Liver (tissue), 9 donors: ENCODE results near the gene BIRC6. TPM values are rescaled to one million over a fixed set of nuclear protein-coding genes. Genes with fewer than 3 reads are reported as not detected.

Experiments
- DNase-seq: peaks from one replicate; pipeline ENCODE4 v3.0.0-alpha.2; 2017; ENCODE audit warnings: low spot score
- H3K27ac ChIP-seq, 2 donors: one replicate each; pipeline ENCODE4 v1.7.0; 2013; ENCODE audit warnings: inconsistent platforms in 2 of 2, low read length in 2 of 2, control low read depth in 1 of 2, low read depth in 1 of 2, mild to moderate bottlenecking in 1 of 2
- H3K27me3 ChIP-seq, 4 donors: one replicate each; pipeline versions ENCODE4 v1.6.1 to v1.7.0; 2013; ENCODE audit warnings: low read length in 3 of 4, inconsistent platforms in 1 of 4, mild to moderate bottlenecking in 1 of 4, moderate library complexity in 1 of 4; ENCODE audit not compliant: control insufficient read depth in 4 of 4, insufficient read depth in 4 of 4
- H3K36me3 ChIP-seq, 4 donors: one replicate each; pipeline versions ENCODE4 v1.6.1 to v1.7.0; 2013; ENCODE audit warnings: low read length in 3 of 4, mild to moderate bottlenecking in 3 of 4, low read depth in 1 of 4, moderate library complexity in 1 of 4; ENCODE audit not compliant: control insufficient read depth in 4 of 4, insufficient read depth in 3 of 4
- H3K4me1 ChIP-seq, 4 donors: one replicate each; pipeline versions ENCODE4 v1.6.1 to v1.7.0; 2013; ENCODE audit warnings: low read length in 3 of 4, mild to moderate bottlenecking in 3 of 4, moderate library complexity in 1 of 4; ENCODE audit not compliant: control insufficient read depth in 4 of 4, insufficient read depth in 4 of 4
- H3K4me3 ChIP-seq, 3 donors: one replicate each; pipeline versions ENCODE4 v1.6.1 to v1.7.0; 2013; ENCODE audit warnings: low read length in 3 of 3, control low read depth in 1 of 3, low read depth in 1 of 3, mild to moderate bottlenecking in 1 of 3
- H3K9ac ChIP-seq, 2 donors: one replicate each; pipeline ENCODE4 v1.7.0; 2013; ENCODE audit warnings: low read length in 2 of 2, mild to moderate bottlenecking in 2 of 2, moderate library complexity in 2 of 2, control low read depth in 1 of 2, low read depth in 1 of 2
- H3K9me3 ChIP-seq, 4 donors: one replicate each; pipeline versions ENCODE4 v1.6.1 to v1.7.0; 2013; ENCODE audit warnings: low read length in 3 of 4; ENCODE audit not compliant: control insufficient read depth in 4 of 4
- ATF3 ChIP-seq: IDR thresholded peaks from 2 replicates; pipeline ENCODE4 v1.6.1; 2016; ENCODE audit warnings: antibody characterized with exemption
- CTCF ChIP-seq: fragments of 150-350 bp; IDR thresholded peaks from 2 replicates; pipeline ENCODE4 v1.5.1; 2017; ENCODE audit warnings: improper control_type of control experiment, low read depth, low read length; ENCODE audit not compliant: missing input control
- FOXA1 ChIP-seq: IDR thresholded peaks from 2 replicates; pipeline ENCODE4 v1.6.1; 2016; ENCODE audit warnings: antibody characterized with exemption
- FOXA2 ChIP-seq: IDR thresholded peaks from 2 replicates; pipeline ENCODE4 v1.6.1; 2016; ENCODE audit warnings: antibody characterized with exemption
- GABPA ChIP-seq, 2 donors: IDR thresholded peaks in 1 of 2; conservative IDR thresholded peaks in 1 of 2; 2 replicates each; pipeline ENCODE4 v1.6.1; 2016; ENCODE audit warnings: antibody characterized with exemption in 2 of 2, mild to moderate bottlenecking in 1 of 2, moderate library complexity in 1 of 2
- HNF4A ChIP-seq, 2 donors: conservative IDR thresholded peaks; 2 replicates each; pipeline ENCODE4 v1.6.1; 2016; ENCODE audit warnings: antibody characterized with exemption in 2 of 2, mild to moderate bottlenecking in 2 of 2
- HNF4G ChIP-seq: IDR thresholded peaks from 2 replicates; pipeline ENCODE4 v1.6.1; 2016; ENCODE audit warnings: antibody characterized with exemption
- JUND ChIP-seq, 2 donors: IDR thresholded peaks; 2 replicates each; pipeline ENCODE4 v1.6.1; 2016; ENCODE audit warnings: antibody characterized with exemption in 2 of 2
- MAX ChIP-seq: IDR thresholded peaks from 2 replicates; pipeline ENCODE4 v1.6.1; 2016; ENCODE audit warnings: antibody characterized with exemption
- NR2F2 ChIP-seq: IDR thresholded peaks from 2 replicates; pipeline ENCODE4 v1.6.1; 2016; ENCODE audit warnings: antibody characterized with exemption
- RAD21 ChIP-seq, 2 donors: IDR thresholded peaks; 2 replicates each; pipeline ENCODE4 v1.6.1; 2016; ENCODE audit warnings: antibody characterized with exemption in 2 of 2, mild to moderate bottlenecking in 2 of 2
- REST ChIP-seq: IDR thresholded peaks from 2 replicates; pipeline ENCODE4 v1.6.1; 2016; ENCODE audit warnings: antibody characterized with exemption, mild to moderate bottlenecking
- RXRA ChIP-seq, 2 donors: IDR thresholded peaks; 2 replicates each; pipeline ENCODE4 v1.6.1; 2017 to 2018; ENCODE audit warnings: antibody characterized with exemption in 2 of 2, mild to moderate bottlenecking in 1 of 2
- TAF1 ChIP-seq: conservative IDR thresholded peaks from 2 replicates; pipeline ENCODE4 v1.6.1; 2016; ENCODE audit warnings: antibody characterized with exemption, mild to moderate bottlenecking
- ZBTB33 ChIP-seq: IDR thresholded peaks from 2 replicates; pipeline ENCODE4 v1.6.1; 2016; ENCODE audit warnings: antibody characterized with exemption
- WGBS: extraction: QIAGEN DNeasy Blood & Tissue Kit; methylation state at CpG from one replicate; pipeline ENCODE4 v1.1.7; 2013; 5-methylcytosine and 5-hydroxymethylcytosine counted together
- polyA plus RNA-seq, 2 donors: library from polyadenylated mRNA; stranded (reverse) in 1 of 2; unstranded in 1 of 2; fragments of 200-250 nt in 1 of 2; fragments of >200 nt in 1 of 2; fragmentation: Nextera tagmentation in 1 of 2; extraction: Ambion mirVana in 1 of 2; gene quantifications; one replicate each; pipeline versions ENCODE4 v1.2.1 to v1.2.3, GENCODE V29; 2013 to 2015
- total RNA-seq, 2 donors: library from RNA; depleted of rRNA; stranded (reverse); fragments of >200 nt; gene quantifications; one replicate each; pipeline ENCODE4 v1.2.3, GENCODE V29; 2014
- donor health status: healthy.
- donor health status: healthy.
- donor health status: healthy.
- donor health status: healthy.
- donor health status: healthy.

Gene BIRC6
- total and polyA plus RNA-seq, 4 donors, result 11.1 to 171 (median 45.2) TPM

- H3K9ac ChIP-seq, result no peak overlapping the region
- no peak overlapping the region for H3K4me3 ChIP-seq
- 65% methylated on average over 1 of the region's 1 CpG for WGBS
- H3K27ac ChIP-seq, result no peak overlapping the region
- no peaks in the 10 kb centered on the region for H3K27me3 ChIP-seq
- no peak for TF ChIP-seq GABPA (IDR thresholded peaks at IDR 0.05 in 1 of 2, conservative IDR thresholded peaks at IDR 0.05 in 1 of 2)
- TF ChIP-seq RXRA (IDR thresholded peaks at IDR 0.05), result no peak
- TF ChIP-seq MAX, result no peak
- no peak for TF ChIP-seq HNF4A (conservative IDR thresholded peaks at IDR 0.05)
- TF ChIP-seq ATF3, result no peak
- no peak for TF ChIP-seq TAF1
- no peak for TF ChIP-seq RAD21 (IDR thresholded peaks at IDR 0.05)
- TF ChIP-seq FOXA2, result no peak
- no peak for TF ChIP-seq NR2F2
- peaks cover 5 to 44% (median 24%) of the 10 kb centered on the region in 4 donors for H3K36me3 ChIP-seq
- H3K9me3 ChIP-seq, result no peaks in the 10 kb centered on the region
- H3K4me1 ChIP-seq, result no peaks in the 10 kb centered on the region
- no peak for DNase-seq
Measured at GRCh38 chr2:32491346-32491745, 134.5 kb downstream of the BIRC6 start.

- Histone ChIP-seq H3K4me3 (no peak overlapping the region), H3K9me3 (no peaks in the 10 kb centered on the region), H3K27ac (no peak overlapping the region), H3K9ac (no peak overlapping the region), H3K27me3 (no peaks in the 10 kb centered on the region), H3K36me3 (peaks cover 3 to 45% (median 19%) of the 10 kb centered on the region in 4 donors), H3K4me1 (no peaks in the 10 kb centered on the region)
- no peak for TF ChIP-seq REST
- no peak for TF ChIP-seq ATF3
- no peak for TF ChIP-seq GABPA (IDR thresholded peaks at IDR 0.05 in 1 of 2, conservative IDR thresholded peaks at IDR 0.05 in 1 of 2)
- no peak for TF ChIP-seq TAF1
- no peak for TF ChIP-seq FOXA2
- TF ChIP-seq RXRA (IDR thresholded peaks at IDR 0.05), result no peak
- no peak for TF ChIP-seq CTCF
- no peak for TF ChIP-seq HNF4G
- TF ChIP-seq RAD21 (IDR thresholded peaks at IDR 0.05), result no peak
- no peak for TF ChIP-seq ZBTB33
- no peak for TF ChIP-seq NR2F2
- no peak for TF ChIP-seq FOXA1
- no peak for TF ChIP-seq JUND (IDR thresholded peaks at IDR 0.05)
- WGBS, result 88% methylated on average over 2 of the region's 2 CpGs
- no peak for DNase-seq
Measured at GRCh38 chr2:32495139-32495538, 138.3 kb downstream of the BIRC6 start.
